Mesodermal cell (in vitro differentiated cells): Measurements from ENCODE around the gene KCNC2.

ENCODE experiments used
- H3K27ac ChIP-seq: 2 replicates; pipeline ENCODE4 v1.7.0; 2013; ENCODE audit warnings: mild to moderate bottlenecking, low read depth, low read length, moderate library complexity; ENCODE audit not compliant: severe bottlenecking
- H3K36me3 ChIP-seq: 2 replicates; pipeline ENCODE4 v1.7.1; 2013; ENCODE audit warnings: mild to moderate bottlenecking, low read length, moderate library complexity; ENCODE audit not compliant: control insufficient read depth, insufficient read depth
- H3K4me1 ChIP-seq: one replicate; pipeline ENCODE4 v1.7.1; 2013; ENCODE audit warnings: mild to moderate bottlenecking, low read length; ENCODE audit not compliant: insufficient read depth, control insufficient read depth, poor library complexity, severe bottlenecking
- H3K4me3 ChIP-seq: 2 replicates; pipeline ENCODE4 v1.7.0; 2013; ENCODE audit warnings: low read length, control low read depth, mild to moderate bottlenecking; ENCODE audit not compliant: insufficient read depth, poor library complexity, severe bottlenecking; ENCODE audit errors: extremely low read depth
- H3K9me3 ChIP-seq: 2 replicates; pipeline ENCODE4 v1.7.1; 2013; ENCODE audit warnings: mild to moderate bottlenecking, low read length, moderate library complexity; ENCODE audit not compliant: control insufficient read depth
- WGBS, 2 experiments: methylation state at CpG; one replicate each; pipeline ENCODE4 v1.1.5; 2013; ENCODE audit warnings: missing lambda C conversion rate in 2 of 2; ENCODE audit not compliant: insufficient coverage in 2 of 2; 5-methylcytosine and 5-hydroxymethylcytosine counted together

KCNC2 gene

GRCh38 chr12:75116646-75117198 is 92.9 kb downstream of the KCNC2 start:
- no peaks in the 10 kb centered on the region for H3K36me3 ChIP-seq

DNA sequence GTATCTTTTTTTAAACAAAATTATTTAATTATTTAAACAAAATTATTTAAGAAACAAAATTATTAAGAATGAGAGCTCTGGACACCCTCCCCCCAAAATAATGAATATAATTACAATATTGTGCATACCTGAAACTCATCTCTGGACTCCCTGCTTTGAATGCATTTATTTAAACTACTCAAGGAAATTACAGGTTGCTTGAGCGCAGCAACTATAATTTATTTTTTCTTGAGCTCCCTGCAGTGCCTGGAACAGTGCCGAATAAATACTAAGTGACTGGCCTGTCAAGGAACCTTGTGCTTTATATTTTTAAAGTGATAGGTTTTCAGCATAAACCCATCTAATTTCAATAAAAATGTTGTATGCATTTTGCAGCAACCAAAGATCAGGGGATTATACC is 93.9 kb downstream of the KCNC2 start:
- 100% methylated on average over 1 of the region's 2 CpGs; no CpG with 5 or more reads in 1 of the 2 experiments for WGBS, 2 experiments
- Histone ChIP-seq H3K4me1 (no peaks in the 10 kb centered on the region), H3K27ac (no peak overlapping the region), H3K36me3 (no peaks in the 10 kb centered on the region), H3K4me3 (no peak overlapping the region), H3K9me3 (no peaks in the 10 kb centered on the region)

More at GRCh38 chr12:75116646-75117198, 92.9 kb downstream of the KCNC2 start:
- Histone ChIP-seq H3K4me1 (no peaks in the 10 kb centered on the region), H3K9me3 (no peaks in the 10 kb centered on the region), H3K4me3 (no peak overlapping the region), H3K27ac (no peak overlapping the region)
- 87 to 92% methylated on average over 2 to 5 of the region's 5 CpGs for WGBS, 2 experiments

- Histone ChIP-seq H3K36me3 (no peaks in the 10 kb centered on the region), H3K27ac (no peak overlapping the region), H3K9me3 (no peaks in the 10 kb centered on the region), H3K4me1 (no peaks in the 10 kb centered on the region), H3K4me3 (no peak overlapping the region)
- 93% methylated on average over 5 to 6 of the region's 6 CpGs for WGBS, 2 experiments
Observed at GRCh38 chr12:75103822-75104221, 105.8 kb downstream of the KCNC2 start.

DNA sequence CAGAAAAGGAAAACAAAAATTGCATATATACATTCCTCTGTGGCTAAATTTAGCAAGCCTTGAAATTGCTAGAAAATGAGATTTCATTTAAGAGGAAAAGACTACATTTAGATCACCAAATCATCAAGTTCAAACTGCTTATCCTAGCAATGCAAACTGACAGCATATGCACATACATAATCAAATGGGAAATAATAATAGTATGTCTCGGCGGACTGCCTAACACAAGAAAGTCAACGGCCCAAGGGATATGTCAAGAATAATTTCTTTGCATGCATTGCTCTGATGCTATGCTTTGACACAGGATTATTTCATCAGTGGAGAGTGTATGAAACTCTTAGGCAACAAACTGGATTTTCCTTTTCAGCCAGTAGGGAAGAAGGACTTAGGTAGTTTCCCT is 107.9 kb downstream of the KCNC2 start:
- no peak overlapping the region for H3K4me3 ChIP-seq
- no peaks in the 10 kb centered on the region for H3K36me3 ChIP-seq
- H3K9me3 ChIP-seq: no peaks in the 10 kb centered on the region
- WGBS, 2 experiments: 80 to 95% methylated on average over 1 to 3 of the region's 3 CpGs
- no peak overlapping the region for H3K27ac ChIP-seq
- no peaks in the 10 kb centered on the region for H3K4me1 ChIP-seq

DNA sequence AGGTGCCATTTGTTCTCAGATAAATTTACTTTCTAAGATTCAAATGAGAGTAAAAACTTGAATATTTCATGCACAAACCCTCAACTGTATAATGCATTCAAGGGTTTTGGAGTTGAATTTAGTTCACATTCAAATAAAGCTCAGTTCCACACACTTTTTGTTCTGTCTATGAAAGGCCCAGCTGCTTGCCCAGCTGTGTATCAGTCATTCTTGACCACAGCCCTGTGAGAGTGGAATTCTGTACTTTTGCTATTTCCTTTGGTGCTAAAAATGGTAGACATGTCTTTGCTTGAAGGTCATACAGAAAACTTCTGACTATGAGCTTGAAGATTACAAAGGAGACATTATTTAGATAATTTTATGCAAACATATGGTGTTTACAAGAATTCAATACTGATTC is 110.4 kb downstream of the KCNC2 start:
- Histone ChIP-seq H3K9me3 (no peaks in the 10 kb centered on the region), H3K4me1 (no peaks in the 10 kb centered on the region), H3K27ac (no peak overlapping the region), H3K36me3 (no peaks in the 10 kb centered on the region), H3K4me3 (no peak overlapping the region)

GRCh38 chr12:75097003-75097402 is 112.6 kb downstream of the KCNC2 start:
- no peaks in the 10 kb centered on the region for H3K4me1 ChIP-seq
- no peaks in the 10 kb centered on the region for H3K9me3 ChIP-seq
- H3K4me3 ChIP-seq: no peak overlapping the region
- H3K36me3 ChIP-seq: no peaks in the 10 kb centered on the region
- no peak overlapping the region for H3K27ac ChIP-seq

DNA sequence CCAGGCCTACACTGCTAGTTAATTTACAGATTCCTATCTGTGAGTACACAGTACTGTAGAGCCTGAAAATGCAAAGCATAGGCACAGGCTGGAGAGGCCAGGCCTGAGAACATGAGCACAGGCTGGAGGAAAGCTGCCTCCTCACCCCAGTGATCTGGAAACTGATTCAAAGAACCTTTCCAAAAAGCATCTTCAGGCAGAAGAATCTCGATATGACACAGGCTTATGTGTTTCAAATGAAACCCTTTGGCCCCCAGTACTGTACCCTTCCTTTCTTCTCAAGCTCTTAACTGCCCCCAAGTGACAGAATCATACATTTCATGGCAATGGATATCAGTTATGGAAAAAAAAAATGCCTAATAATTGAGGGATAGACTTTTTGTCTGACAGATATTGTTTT is 122.0 kb downstream of the KCNC2 start:
- H3K36me3 ChIP-seq: no peaks in the 10 kb centered on the region
- H3K27ac ChIP-seq: no peak overlapping the region
- H3K4me1 ChIP-seq: no peaks in the 10 kb centered on the region
- no peaks in the 10 kb centered on the region for H3K9me3 ChIP-seq
- 75 to 83% methylated on average over 1 of the region's 1 CpG for WGBS, 2 experiments
- H3K4me3 ChIP-seq: no peak overlapping the region

DNA sequence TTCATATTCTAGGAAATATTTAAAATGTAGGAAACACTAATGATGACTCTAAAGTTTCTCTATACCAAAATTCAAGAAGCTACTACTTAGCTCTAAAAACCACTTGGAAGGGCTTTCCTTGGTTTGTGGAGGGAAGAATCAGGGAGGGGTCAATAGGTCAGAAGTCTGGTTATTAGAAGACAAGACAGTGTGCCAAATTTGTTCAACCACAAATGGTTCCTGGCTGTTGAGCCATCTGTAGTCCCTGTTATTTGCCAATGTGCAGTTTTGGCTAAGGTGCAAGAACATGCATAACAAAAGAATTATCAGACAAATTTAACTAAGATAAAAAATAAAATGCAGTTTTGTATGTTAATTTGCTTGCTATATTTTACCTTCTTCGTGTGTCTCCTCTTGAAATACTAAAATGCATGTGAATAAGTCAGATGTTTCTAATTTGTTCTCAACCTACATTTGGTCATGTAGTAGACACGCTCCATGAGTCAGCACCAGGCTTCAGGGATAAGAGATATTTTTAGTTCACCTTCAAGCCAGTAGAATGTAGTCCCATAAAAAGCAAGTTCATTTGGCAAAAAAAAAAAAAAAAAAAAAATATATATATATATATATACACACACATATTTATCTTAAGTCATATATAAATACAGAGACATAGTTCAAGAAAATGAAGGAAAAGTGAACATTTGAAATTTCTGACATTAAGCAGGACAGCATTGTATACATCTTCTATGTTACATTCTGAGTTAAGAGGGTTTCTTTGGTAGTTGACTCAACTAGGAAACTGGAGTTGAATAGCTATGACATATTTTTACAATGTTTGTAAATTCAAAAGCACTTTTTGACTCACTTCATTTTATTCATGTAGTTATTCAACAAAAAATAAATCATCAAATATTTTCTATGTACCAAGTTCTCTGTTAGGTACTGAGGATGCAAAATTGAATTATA is 123.3 kb downstream of the KCNC2 start:
- WGBS, 2 experiments: no CpG with 5 or more reads among the region's 2 CpGs
- Histone ChIP-seq H3K27ac (no peak overlapping the region), H3K9me3 (no peaks in the 10 kb centered on the region), H3K36me3 (no peaks in the 10 kb centered on the region), H3K4me1 (no peaks in the 10 kb centered on the region), H3K4me3 (no peak overlapping the region)

DNA sequence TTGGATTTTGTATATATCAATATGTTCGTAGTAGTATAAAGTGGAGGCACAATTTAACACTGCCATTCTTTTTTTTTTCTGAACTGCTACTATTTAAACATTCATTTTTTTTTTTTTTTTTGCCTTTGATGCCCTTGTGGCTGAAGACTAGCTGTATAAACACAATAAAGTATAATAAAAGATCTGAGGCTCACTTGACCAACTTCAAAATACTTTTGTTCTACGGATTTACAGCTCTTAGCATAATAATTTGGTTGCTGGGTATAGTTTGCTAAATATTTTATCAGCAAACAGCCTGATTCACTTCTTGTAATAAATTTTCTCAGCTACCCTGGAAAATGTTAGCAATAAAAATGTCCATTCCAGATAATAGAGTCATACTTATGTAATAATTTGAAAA is 128.3 kb downstream of the KCNC2 start:
- H3K4me3 ChIP-seq: no peak overlapping the region
- no CpG with 5 or more reads among the region's 2 CpGs for WGBS, 2 experiments
- no peak overlapping the region for H3K27ac ChIP-seq
- H3K4me1 ChIP-seq: no peaks in the 10 kb centered on the region
- no peaks in the 10 kb centered on the region for H3K9me3 ChIP-seq
- H3K36me3 ChIP-seq: no peaks in the 10 kb centered on the region

DNA sequence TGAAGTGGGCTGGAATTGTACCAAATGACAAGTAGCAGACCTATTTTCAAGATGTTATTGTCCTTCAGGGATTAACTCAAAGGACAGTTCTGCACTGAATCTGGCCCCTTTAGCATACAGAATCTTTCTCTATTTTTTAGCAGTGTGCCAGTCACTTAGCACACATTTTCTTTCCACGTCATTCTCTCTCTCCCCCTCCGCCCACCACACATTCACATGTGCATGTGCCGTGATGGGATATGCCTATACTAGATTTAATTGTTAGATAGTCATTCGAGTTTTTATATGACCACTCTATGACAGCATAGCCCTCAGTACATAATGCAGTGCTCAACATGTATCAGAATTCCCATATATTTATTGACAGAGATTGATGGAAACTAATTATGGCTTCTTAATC is 129.1 kb downstream of the KCNC2 start:
- Histone ChIP-seq H3K27ac (no peak overlapping the region), H3K9me3 (no peaks in the 10 kb centered on the region), H3K4me3 (no peak overlapping the region), H3K4me1 (no peaks in the 10 kb centered on the region), H3K36me3 (no peaks in the 10 kb centered on the region)
- no CpG with 5 or more reads among the region's 4 CpGs for WGBS, 2 experiments

GRCh38 chr12:75065482-75065881 is 144.2 kb downstream of the KCNC2 start:
- no CpG with 5 or more reads among the region's 2 CpGs for WGBS, 2 experiments
- H3K9me3 ChIP-seq: no peaks in the 10 kb centered on the region
- H3K27ac ChIP-seq: no peak overlapping the region
- no peaks in the 10 kb centered on the region for H3K36me3 ChIP-seq
- H3K4me1 ChIP-seq: no peaks in the 10 kb centered on the region
- no peak overlapping the region for H3K4me3 ChIP-seq
